Smooth muscle cell (in vitro differentiated cells): ENCODE data around the gene CMSS1. TPM values are rescaled to one million over a fixed set of nuclear protein-coding genes. Genes with fewer than 3 reads are reported as not detected.

Experiments used
- DNase-seq: peaks from one replicate; lab custom pipeline; 2025; ENCODE audit not compliant: unreplicated experiment; lab: John Stamatoyannopoulos, UW
- H2AFZ ChIP-seq: fragments of 200-600 bp; sonication (generic); 2 replicates; pipeline ENCODE4 v1.6.0; 2016; ENCODE audit warnings: antibody characterized with exemption, low read depth, mild to moderate bottlenecking
- H3F3A ChIP-seq: fragments of 200-600 bp; sonication (generic); 2 replicates; pipeline ENCODE4 v1.6.0; 2017; ENCODE audit warnings: antibody characterized with exemption, low read depth
- H3K27ac ChIP-seq: fragments of 200-600 bp; sonication (generic); 2 replicates; pipeline ENCODE4 v1.5.1; 2016; ENCODE audit warnings: low read depth, mild to moderate bottlenecking
- H3K27me3 ChIP-seq: fragments of 200-600 bp; sonication (generic); 2 replicates; pipeline ENCODE4 v1.6.1; 2016; ENCODE audit warnings: low read depth, mild to moderate bottlenecking
- H3K36me3 ChIP-seq: fragments of 200-600 bp; sonication (generic); 2 replicates; pipeline ENCODE4 v1.5.1; 2016; ENCODE audit warnings: low read depth
- H3K4me1 ChIP-seq: fragments of 200-600 bp; sonication (generic); 2 replicates; pipeline ENCODE4 v1.5.1; 2016; ENCODE audit warnings: low read depth
- H3K4me2 ChIP-seq: fragments of 200-600 bp; sonication (generic); 2 replicates; pipeline ENCODE4 v1.6.0; 2016; ENCODE audit warnings: mild to moderate bottlenecking
- H3K4me3 ChIP-seq: fragments of 200-600 bp; sonication (generic); 2 replicates; pipeline ENCODE4 v1.5.1; 2016; ENCODE audit warnings: mild to moderate bottlenecking
- H3K79me2 ChIP-seq: fragments of 200-600 bp; sonication (generic); 2 replicates; pipeline ENCODE4 v1.6.0; 2016; ENCODE audit warnings: low read depth, mild to moderate bottlenecking
- H3K9ac ChIP-seq: fragments of 200-600 bp; sonication (generic); 2 replicates; pipeline ENCODE4 v1.6.0; 2016; ENCODE audit warnings: low read depth
- H3K9me3 ChIP-seq: fragments of 200-600 bp; sonication (generic); replicated peaks from 2 replicates; pipeline ENCODE4 v1.5.1; 2016; ENCODE audit warnings: low read depth
- H4K20me1 ChIP-seq: fragments of 200-600 bp; sonication (generic); 2 replicates; pipeline ENCODE4 v1.6.0; 2016; ENCODE audit warnings: low read depth
- WGBS: methylation state at CpG from one replicate; pipeline ENCODE4 v1.1.7; 2016; ENCODE audit warnings: low lambda C conversion rate; 5-methylcytosine and 5-hydroxymethylcytosine counted together
- polyA plus RNA-seq: library from polyadenylated mRNA; unstranded; fragments of >200 nt; fragmentation: Nextera tagmentation; extraction: Ambion mirVana; gene quantifications from 2 replicates; pipeline ENCODE4 v1.2.1, GENCODE V29; 2016
- total RNA-seq: library from RNA; depleted of rRNA; stranded (reverse); fragments of >200 nt; gene quantifications from 2 replicates; pipeline ENCODE4 v1.2.3, GENCODE V29; 2014
- TF ChIP-seq, protein P1 (sequence below): fragments of 200-600 bp; sonication (generic); IDR thresholded peaks from 2 replicates; pipeline ENCODE4 v1.5.1; 2017; ENCODE audit warnings: borderline replicate concordance, mild to moderate bottlenecking, antibody characterized with exemption; ENCODE audit not compliant: insufficient read depth, poor library complexity, severe bottlenecking

CMSS1 gene
- total and polyA plus RNA-seq, 2 experiments from 2014 or later = 19.2 to 24.1 TPM

DNA sequence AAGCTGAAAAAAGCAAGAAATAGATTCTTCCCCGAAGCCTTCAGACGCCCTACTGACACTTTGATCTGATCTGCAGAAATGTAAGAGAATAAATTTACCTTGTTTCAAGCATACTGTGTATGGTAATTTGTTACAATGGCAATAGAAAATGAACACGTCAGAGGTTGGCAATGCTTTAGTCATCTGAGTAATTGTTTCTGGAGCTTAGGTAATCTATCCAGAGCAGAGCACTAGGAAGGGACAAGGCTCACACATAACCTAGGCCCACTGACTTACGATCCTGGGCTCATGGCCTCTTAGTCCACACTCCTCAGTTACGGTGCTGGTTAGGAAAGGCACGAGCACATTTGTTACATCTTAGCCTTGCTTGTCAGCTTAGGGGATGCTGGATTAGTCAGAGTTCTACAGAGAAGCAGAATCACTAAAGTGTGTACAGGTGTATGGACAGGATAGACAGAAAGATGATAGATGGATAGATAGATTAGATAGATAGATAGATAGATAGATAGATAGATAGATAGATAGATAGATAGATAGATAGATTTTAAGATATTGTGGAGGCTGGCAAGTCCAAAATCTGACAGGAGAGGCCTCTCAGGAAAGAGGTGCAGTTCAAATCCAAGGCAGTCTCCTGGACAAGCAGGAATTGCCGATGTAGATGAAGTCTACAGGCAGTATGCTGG lies 396.4 kb downstream of the CMSS1 start:
- no peaks in the 10 kb centered on the region for H3K79me2 ChIP-seq
- TF ChIP-seq, protein P1, sequence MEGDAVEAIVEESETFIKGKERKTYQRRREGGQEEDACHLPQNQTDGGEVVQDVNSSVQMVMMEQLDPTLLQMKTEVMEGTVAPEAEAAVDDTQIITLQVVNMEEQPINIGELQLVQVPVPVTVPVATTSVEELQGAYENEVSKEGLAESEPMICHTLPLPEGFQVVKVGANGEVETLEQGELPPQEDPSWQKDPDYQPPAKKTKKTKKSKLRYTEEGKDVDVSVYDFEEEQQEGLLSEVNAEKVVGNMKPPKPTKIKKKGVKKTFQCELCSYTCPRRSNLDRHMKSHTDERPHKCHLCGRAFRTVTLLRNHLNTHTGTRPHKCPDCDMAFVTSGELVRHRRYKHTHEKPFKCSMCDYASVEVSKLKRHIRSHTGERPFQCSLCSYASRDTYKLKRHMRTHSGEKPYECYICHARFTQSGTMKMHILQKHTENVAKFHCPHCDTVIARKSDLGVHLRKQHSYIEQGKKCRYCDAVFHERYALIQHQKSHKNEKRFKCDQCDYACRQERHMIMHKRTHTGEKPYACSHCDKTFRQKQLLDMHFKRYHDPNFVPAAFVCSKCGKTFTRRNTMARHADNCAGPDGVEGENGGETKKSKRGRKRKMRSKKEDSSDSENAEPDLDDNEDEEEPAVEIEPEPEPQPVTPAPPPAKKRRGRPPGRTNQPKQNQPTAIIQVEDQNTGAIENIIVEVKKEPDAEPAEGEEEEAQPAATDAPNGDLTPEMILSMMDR = no peak
- peaks cover 9% of the 10 kb centered on the region for H3F3A ChIP-seq
- no peaks in the 10 kb centered on the region for H4K20me1 ChIP-seq
- H3K4me3 ChIP-seq = no peak overlapping the region
- H3K9me3 ChIP-seq = no peaks in the 10 kb centered on the region
- H3K27me3 ChIP-seq = no peaks in the 10 kb centered on the region
- 90% methylated on average over 7 of the region's 7 CpGs for WGBS
- H2AFZ ChIP-seq = no peak overlapping the region
- DNase-seq = no peak
- H3K27ac ChIP-seq = no peak overlapping the region
- no peak overlapping the region for H3K9ac ChIP-seq
- H3K4me1 ChIP-seq = peaks cover 26% of the 10 kb centered on the region
- no peaks in the 10 kb centered on the region for H3K36me3 ChIP-seq
- H3K4me2 ChIP-seq = no peak overlapping the region

DNA sequence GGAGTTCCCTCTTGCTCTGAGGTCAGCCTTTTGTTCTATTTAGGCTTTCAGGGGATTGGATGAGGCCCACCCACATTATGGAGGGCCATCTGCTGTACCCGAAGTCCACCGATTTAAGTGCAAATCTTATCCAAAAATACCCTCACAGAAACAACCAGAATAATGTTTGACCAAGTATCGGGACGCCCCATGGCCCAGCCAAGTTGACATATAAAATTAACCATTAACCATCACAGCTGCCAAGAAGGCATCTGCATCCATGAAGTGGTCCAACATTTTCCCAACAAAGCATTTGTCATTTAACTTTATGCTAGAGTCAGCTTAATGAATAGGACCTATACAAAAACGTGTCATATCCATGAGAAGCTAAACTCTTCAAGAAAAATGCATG lies 396.9 kb downstream of the CMSS1 start:
- no peak for DNase-seq
- Histone ChIP-seq H3K4me2 (no peak overlapping the region), H4K20me1 (no peaks in the 10 kb centered on the region), H3K4me3 (no peak overlapping the region), H3K9me3 (no peaks in the 10 kb centered on the region), H2AFZ (no peak overlapping the region), H3K4me1 (peaks cover 24% of the 10 kb centered on the region), H3K36me3 (no peaks in the 10 kb centered on the region), H3K79me2 (no peaks in the 10 kb centered on the region), H3F3A (peaks cover 9% of the 10 kb centered on the region), H3K27me3 (no peaks in the 10 kb centered on the region), H3K27ac (no peak overlapping the region), H3K9ac (no peak overlapping the region)
- 93% methylated on average over 5 of the region's 5 CpGs for WGBS
- TF ChIP-seq, protein P1 = no peak

DNA sequence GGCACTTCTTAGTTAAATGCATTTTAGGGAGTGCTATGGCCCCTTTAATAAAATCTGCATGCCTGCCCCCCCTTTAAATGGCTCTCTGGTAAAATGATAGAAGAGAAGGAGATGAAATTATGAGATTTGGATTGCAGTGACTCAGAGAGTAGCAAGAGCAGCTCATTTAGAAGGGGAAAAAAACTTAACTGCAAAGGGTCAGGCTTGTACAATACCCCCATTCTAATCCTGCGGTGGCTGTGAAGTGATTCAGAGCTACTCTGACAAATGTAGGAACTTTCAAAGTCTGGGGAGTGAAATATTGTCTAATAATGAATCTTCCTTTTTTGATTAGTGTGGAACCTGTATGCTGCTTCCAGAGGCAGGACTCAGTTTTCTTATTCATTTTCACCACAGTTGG lies 399.1 kb downstream of the CMSS1 start:
- Histone ChIP-seq H2AFZ (no peak overlapping the region), H3K27ac (peak overlapping the region; percentile 66), H3K36me3 (no peaks in the 10 kb centered on the region), H3K4me1 (peaks cover 5% of the 10 kb centered on the region), H3F3A (peaks cover 9% of the 10 kb centered on the region), H3K4me2 (peak overlapping the region; percentile 42), H4K20me1 (no peaks in the 10 kb centered on the region), H3K4me3 (no peak overlapping the region), H3K9ac (no peak overlapping the region), H3K27me3 (no peaks in the 10 kb centered on the region), H3K9me3 (no peaks in the 10 kb centered on the region), H3K79me2 (no peaks in the 10 kb centered on the region)
- TF ChIP-seq, protein P1 = no peak
- DNase-seq = no peak
- 7% methylated on average over 1 of the region's 1 CpG for WGBS

DNA sequence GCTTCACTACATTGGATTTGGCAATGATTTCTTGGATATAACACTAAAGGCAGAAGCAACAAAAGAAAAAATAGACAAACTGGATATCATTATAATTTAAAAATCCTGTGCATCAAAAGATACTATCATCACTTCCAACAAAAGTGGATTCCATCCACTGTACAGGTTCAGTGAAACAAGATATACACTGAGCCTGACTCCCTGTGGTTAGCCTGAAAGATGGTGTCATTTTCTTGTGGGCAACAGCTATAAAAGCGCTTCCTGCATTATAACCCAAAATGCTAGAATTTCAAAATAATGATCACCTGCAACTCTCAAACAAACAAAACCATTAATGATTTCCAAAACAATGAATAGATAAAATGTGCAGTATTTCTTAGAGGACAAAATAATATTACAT lies 403.5 kb downstream of the CMSS1 start:
- Histone ChIP-seq H2AFZ (no peak overlapping the region), H3K27ac (no peak overlapping the region), H3K9ac (no peak overlapping the region), H3K79me2 (no peaks in the 10 kb centered on the region), H3K9me3 (no peaks in the 10 kb centered on the region), H4K20me1 (no peaks in the 10 kb centered on the region), H3K4me2 (no peak overlapping the region), H3K27me3 (no peaks in the 10 kb centered on the region), H3K4me3 (no peak overlapping the region), H3K4me1 (peaks cover 5% of the 10 kb centered on the region), H3F3A (peaks cover 9% of the 10 kb centered on the region), H3K36me3 (no peaks in the 10 kb centered on the region)
- no peak for DNase-seq
- TF ChIP-seq, protein P1 = no peak
- WGBS = 100% methylated on average over 1 of the region's 1 CpG
